GM23248 (cell line): ENCODE data around the gene KIAA2012.
"Not testable (repeated sequence)": the region's sequence is repeated elsewhere in the genome, so short reads cannot be mapped to it uniquely, and the experiment has no call there.

Experiments
- EZH2 ChIP-seq: fragments of 200-600 bp; sonication (generic); IDR thresholded peaks from 2 replicates; pipeline ENCODE4 v1.6.1; 2018; ENCODE audit warnings: antibody characterized with exemption, mild to moderate bottlenecking; ENCODE audit not compliant: insufficient read depth, poor library complexity, severe bottlenecking
- EZH2phosphoT487 ChIP-seq: fragments of 200-600 bp; sonication (generic); IDR thresholded peaks from 2 replicates; pipeline ENCODE4 v1.6.1; 2018; ENCODE audit warnings: antibody characterized with exemption, moderate library complexity, mild to moderate bottlenecking, low read depth; ENCODE audit not compliant: insufficient read depth

- TF ChIP-seq EZH2, EZH2phosphoT487: not testable (repeated sequence)
These were observed 63.0 kb downstream of the KIAA2012 start for GRCh38 chr2:202136039-202136438.
